Fibroblast of villous mesenchyme (primary cell): ENCODE measurements around the gene ANO8. TPM values are rescaled to one million over a fixed set of nuclear protein-coding genes. Genes with fewer than 3 reads are reported as not detected.
A peak's percentile ranks its signal among the peaks of the same experiment; 100 is the strongest.

Source experiments
- DNase-seq: peaks from one replicate; pipeline ENCODE4 v3.0.0-alpha.2; 2010; ENCODE audit warnings: low read depth
- H3K4me3 ChIP-seq: 2 replicates; pipeline ENCODE4 v1.5.1; 2011; ENCODE audit warnings: low read depth, mild to moderate bottlenecking, low read length
- total RNA-seq: library from RNA; depleted of rRNA; stranded (reverse); fragments of >200 nt; gene quantifications from 2 replicates; pipeline ENCODE4 v1.2.3, GENCODE V29; 2012
- TF ChIP-seq, protein P1 (sequence below): IDR thresholded peaks from 2 replicates; pipeline ENCODE4 v1.5.1; 2012; ENCODE audit warnings: low read depth, mild to moderate bottlenecking, low read length; ENCODE audit not compliant: insufficient read depth

Gene ANO8
- total RNA-seq, 1 donor, result 3.9 TPM

DNA sequence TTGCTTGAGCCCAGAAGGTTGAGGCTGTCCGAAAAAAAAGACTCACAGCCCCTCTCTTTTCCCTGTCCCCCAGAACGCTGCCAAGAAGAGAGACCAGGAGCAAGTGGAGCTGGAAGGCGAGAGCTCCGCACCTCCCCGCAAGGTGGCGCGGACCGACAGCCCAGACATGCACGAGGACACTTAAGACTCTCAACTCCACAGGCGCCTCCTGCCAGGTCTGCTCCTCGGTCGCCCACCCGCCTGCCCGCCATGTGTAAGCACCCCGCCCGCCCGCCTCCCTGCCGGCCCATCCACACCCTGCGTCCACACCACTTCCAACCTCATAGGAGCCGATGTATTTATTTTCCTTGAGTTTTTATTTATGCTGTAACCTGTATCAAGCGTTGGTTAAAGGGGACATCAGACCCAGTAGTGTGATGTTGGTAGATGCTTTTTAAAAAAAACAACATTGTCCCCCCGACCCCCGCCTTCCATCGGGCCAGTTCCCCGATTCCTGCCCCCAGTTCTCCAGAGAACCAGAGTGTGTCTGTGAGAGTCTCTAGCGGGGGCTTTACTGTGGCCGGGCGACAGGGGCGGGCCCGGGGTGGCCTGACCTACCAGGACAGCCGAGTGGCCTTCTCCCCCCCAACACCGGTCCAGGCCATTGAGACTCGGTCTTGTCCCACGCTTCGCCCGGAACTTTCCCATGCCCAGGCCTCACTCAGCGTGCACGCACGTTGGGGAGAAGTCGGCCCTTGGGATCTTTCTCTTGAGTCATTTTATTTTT lies 15.0 kb downstream of the ANO8 start:
- TF ChIP-seq, protein P1, sequence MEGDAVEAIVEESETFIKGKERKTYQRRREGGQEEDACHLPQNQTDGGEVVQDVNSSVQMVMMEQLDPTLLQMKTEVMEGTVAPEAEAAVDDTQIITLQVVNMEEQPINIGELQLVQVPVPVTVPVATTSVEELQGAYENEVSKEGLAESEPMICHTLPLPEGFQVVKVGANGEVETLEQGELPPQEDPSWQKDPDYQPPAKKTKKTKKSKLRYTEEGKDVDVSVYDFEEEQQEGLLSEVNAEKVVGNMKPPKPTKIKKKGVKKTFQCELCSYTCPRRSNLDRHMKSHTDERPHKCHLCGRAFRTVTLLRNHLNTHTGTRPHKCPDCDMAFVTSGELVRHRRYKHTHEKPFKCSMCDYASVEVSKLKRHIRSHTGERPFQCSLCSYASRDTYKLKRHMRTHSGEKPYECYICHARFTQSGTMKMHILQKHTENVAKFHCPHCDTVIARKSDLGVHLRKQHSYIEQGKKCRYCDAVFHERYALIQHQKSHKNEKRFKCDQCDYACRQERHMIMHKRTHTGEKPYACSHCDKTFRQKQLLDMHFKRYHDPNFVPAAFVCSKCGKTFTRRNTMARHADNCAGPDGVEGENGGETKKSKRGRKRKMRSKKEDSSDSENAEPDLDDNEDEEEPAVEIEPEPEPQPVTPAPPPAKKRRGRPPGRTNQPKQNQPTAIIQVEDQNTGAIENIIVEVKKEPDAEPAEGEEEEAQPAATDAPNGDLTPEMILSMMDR, result no peak

GRCh38 chr19:17318966-17319365 lies 15.7 kb downstream of the ANO8 start:
- TF ChIP-seq, protein P1, result no peak
- H3K4me3 ChIP-seq, result no peak overlapping the region
- DNase-seq, result no peak

More for the DNA sequence above, 15.0 kb downstream of the ANO8 start:
- no peak for DNase-seq
- H3K4me3 ChIP-seq, result no peak overlapping the region

- TF ChIP-seq, protein P1, result no peak
- H3K4me3 ChIP-seq, result no peak overlapping the region
- DNase-seq, result no peak
These were observed 20.6 kb downstream of the ANO8 start for GRCh38 chr19:17314007-17314593.

GRCh38 chr19:17312189-17313113 lies 22.2 kb downstream of the ANO8 start:
- H3K4me3 ChIP-seq, result no peak overlapping the region
- DNase-seq, result no peak
- TF ChIP-seq, protein P1, result no peak

DNA sequence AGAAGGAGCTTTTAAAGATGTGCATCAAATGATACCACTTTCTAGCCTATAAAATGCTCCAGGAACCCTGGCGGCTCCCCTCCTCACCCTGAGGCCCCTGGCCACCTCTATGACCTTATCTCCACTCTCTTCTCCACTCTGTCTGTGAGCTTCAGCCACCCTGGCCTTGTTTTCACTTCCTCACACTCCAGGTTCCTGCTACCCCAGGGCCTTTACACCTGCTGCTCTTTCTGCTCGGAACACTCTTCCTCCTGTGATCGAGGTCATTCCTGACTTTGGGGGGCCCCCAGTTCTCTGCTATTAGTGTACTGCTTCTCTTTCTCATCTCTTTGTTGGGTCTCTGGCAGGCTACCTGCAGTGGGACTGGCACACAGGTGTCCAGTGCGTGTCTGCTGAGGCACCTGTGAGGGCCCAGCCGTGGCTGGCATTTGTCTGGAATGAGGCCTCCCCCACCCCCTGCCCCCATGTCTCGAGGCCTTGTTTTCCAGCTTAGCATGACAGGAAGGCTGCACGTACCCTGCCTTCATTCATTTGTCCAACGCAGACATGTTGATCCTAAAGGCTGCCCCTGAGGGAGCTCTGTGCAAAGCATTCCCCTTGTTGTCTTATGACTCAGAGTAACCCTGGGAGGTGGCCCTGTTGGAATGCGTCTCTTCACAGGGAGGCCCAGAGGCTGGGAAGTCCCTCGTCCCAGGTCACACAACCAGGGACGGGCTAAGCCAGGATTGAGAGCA lies 23.0 kb downstream of the ANO8 start:
- peak; percentile 70 for DNase-seq
- TF ChIP-seq, protein P1, result no peak
- no peak overlapping the region for H3K4me3 ChIP-seq

DNA sequence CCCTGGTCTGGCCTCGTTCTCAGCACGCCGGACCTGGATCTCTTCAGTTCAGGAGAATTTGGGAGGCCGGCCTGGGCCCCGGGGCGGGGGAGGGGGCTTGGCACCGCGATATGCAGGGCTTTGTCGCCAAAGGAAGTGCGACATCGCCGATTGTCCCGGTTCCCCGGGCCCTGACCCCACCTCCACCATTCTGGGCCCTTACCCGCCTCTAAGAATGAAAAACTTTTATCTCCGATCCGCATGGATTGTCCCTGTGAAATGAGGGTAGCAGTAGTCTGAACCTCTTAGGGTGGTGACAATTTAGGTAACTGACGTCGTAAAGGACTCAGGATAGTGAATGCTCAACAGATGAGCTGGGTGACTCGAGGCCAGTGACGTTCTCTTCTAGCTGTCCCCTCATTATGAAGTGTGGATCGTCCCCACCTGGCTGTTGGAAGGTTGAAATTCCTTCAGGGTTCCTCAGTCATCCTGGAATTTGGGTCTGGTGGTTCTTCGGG lies 24.6 kb downstream of the ANO8 start:
- no peak for DNase-seq
- TF ChIP-seq, protein P1, result no peak
- H3K4me3 ChIP-seq, result peak overlapping the region; percentile 90
